CD4-positive, alpha-beta T cell treated with Interleukin-1 beta for 1 hour (primary cell): ENCODE measurements around the gene L1CAM.

Experiments used
- DNase-seq, 2 donors: peaks; one replicate each; pipeline ENCODE4 v3.0.0-alpha.2; 2020 to 2022

Gene L1CAM

GRCh38 chrX:153885968-153886903 is at the start of gene L1CAM:
Gene L1CAM (minus strand): TSS chrX:153886173. CDS start chrX:153875836, 10,337 bp downstream.
- DNase-seq, result no peak

GRCh38 chrX:153935326-153935851 is 49.4 kb upstream of the L1CAM start:
- DNase-seq, result no peak

GRCh38 chrX:153934762-153935325 is 48.9 kb upstream of the L1CAM start, which contains the start of gene NAA10:
Gene NAA10 (minus strand): TSS chrX:153935037. CDS start chrX:153934904, 133 bp downstream.
- peak; percentile 72 to 74 for DNase-seq

GRCh38 chrX:153934148-153934761 is 48.3 kb upstream of the L1CAM start:
- no peak for DNase-seq

- DNase-seq, result no peak
Observed at GRCh38 chrX:153933748-153934147, 47.8 kb upstream of the L1CAM start.

- no peak for DNase-seq
Observed at GRCh38 chrX:153932220-153932915, 46.4 kb upstream of the L1CAM start.

- DNase-seq, result no peak
Observed at GRCh38 chrX:153931748-153932147, 45.8 kb upstream of the L1CAM start.

GRCh38 chrX:153931151-153931550 is 45.2 kb upstream of the L1CAM start:
- DNase-seq, result no peak

- no peak for DNase-seq
Observed at GRCh38 chrX:153930011-153930910, 44.3 kb upstream of the L1CAM start.

- no peak for DNase-seq
Observed at GRCh38 chrX:153929576-153929975, 43.6 kb upstream of the L1CAM start.

GRCh38 chrX:153928846-153929245 is 42.9 kb upstream of the L1CAM start:
- no peak for DNase-seq

GRCh38 chrX:153927922-153928760 is 42.2 kb upstream of the L1CAM start:
- peak; percentile 95 to 99 for DNase-seq

GRCh38 chrX:153927672-153927921 is 41.6 kb upstream of the L1CAM start:
- peak in 1 of 2 donors; percentile 22 for DNase-seq

- peak; percentile 81 to 90 for DNase-seq
Observed at GRCh38 chrX:153926858-153927671, 41.1 kb upstream of the L1CAM start.

GRCh38 chrX:153926552-153926857 is 40.5 kb upstream of the L1CAM start:
- no peak for DNase-seq

GRCh38 chrX:153925739-153926551 is 40.0 kb upstream of the L1CAM start, which contains the start of gene ARHGAP4:
Gene ARHGAP4 (minus strand): TSS chrX:153926264. CDS start chrX:153926202, 62 bp downstream.
- peak; percentile 39 to 51 for DNase-seq

- DNase-seq, result peak in 1 of 2 donors; percentile 24
Observed at GRCh38 chrX:153925387-153925738, 39.4 kb upstream of the L1CAM start.

GRCh38 chrX:153924149-153924861 is 38.3 kb upstream of the L1CAM start:
- DNase-seq, result peak; percentile 54 to 65
